IMR-90 (cell line): ENCODE data around the gene ATG10.

ENCODE experiments used
- BHLHE40 ChIP-seq: fragments of 150-350 bp; IDR thresholded peaks from 2 replicates; pipeline ENCODE4 v1.6.1; 2016; ENCODE audit warnings: mild to moderate bottlenecking, low read depth, low read length
- CEBPB ChIP-seq: IDR thresholded peaks from 2 replicates; pipeline ENCODE4 v1.6.1; 2012; ENCODE audit warnings: low read depth, low read length, improper control_type of control experiment
- CHD1 ChIP-seq: IDR thresholded peaks from 2 replicates; pipeline ENCODE4 v1.6.1; 2012; ENCODE audit warnings: low read depth, low read length, improper control_type of control experiment
- FOS ChIP-seq: fragments of 150-350 bp; IDR thresholded peaks from 2 replicates; pipeline ENCODE4 v1.6.1; 2016; ENCODE audit warnings: low read depth, low read length
- MAFK ChIP-seq: IDR thresholded peaks from 2 replicates; pipeline ENCODE4 v1.6.1; 2012; ENCODE audit warnings: low read depth, low read length, improper control_type of control experiment
- MXI1 ChIP-seq: IDR thresholded peaks from 2 replicates; pipeline ENCODE4 v1.6.1; 2012; ENCODE audit warnings: low read depth, mild to moderate bottlenecking, low read length, moderate library complexity, borderline replicate concordance
- POLR2A ChIP-seq: IDR thresholded peaks from 2 replicates; pipeline ENCODE4 v1.6.1; 2012; ENCODE audit warnings: mild to moderate bottlenecking, low read depth, low read length
- RAD21 ChIP-seq: IDR thresholded peaks from 2 replicates; pipeline ENCODE4 v1.6.1; 2012; ENCODE audit warnings: low read length, improper control_type of control experiment
- RCOR1 ChIP-seq: IDR thresholded peaks from 2 replicates; pipeline ENCODE4 v1.6.1; 2012; ENCODE audit warnings: mild to moderate bottlenecking, low read length, improper control_type of control experiment; ENCODE audit not compliant: insufficient replicate concordance
- RFX5 ChIP-seq: IDR thresholded peaks from 2 replicates; pipeline ENCODE4 v1.8.0; 2012; ENCODE audit warnings: low read depth, mild to moderate bottlenecking, low read length, moderate library complexity
- SMC3 ChIP-seq: fragments of 150-350 bp; IDR thresholded peaks from 2 replicates; pipeline ENCODE4 v1.6.1; 2016; ENCODE audit warnings: low read depth, mild to moderate bottlenecking, antibody characterized with exemption, low read length, moderate library complexity
- TF ChIP-seq, protein P1 (sequence below): conservative IDR thresholded peaks from 2 replicates; pipeline ENCODE4 v1.5.1; 2012; ENCODE audit warnings: mild to moderate bottlenecking, low read depth, low read length, improper control_type of control experiment
- TF ChIP-seq, protein P2 (sequence below): fragments of 150-350 bp; IDR thresholded peaks from 2 replicates; pipeline ENCODE4 v1.6.1; 2016; ENCODE audit warnings: low read depth, mild to moderate bottlenecking, low read length, moderate library complexity, borderline replicate concordance
- TF ChIP-seq, protein P3 (sequence below): fragments of 150-350 bp; IDR thresholded peaks from 2 replicates; pipeline ENCODE4 v1.6.1; 2017; ENCODE audit warnings: mild to moderate bottlenecking, antibody characterized with exemption, low read length, low read depth

DNA sequence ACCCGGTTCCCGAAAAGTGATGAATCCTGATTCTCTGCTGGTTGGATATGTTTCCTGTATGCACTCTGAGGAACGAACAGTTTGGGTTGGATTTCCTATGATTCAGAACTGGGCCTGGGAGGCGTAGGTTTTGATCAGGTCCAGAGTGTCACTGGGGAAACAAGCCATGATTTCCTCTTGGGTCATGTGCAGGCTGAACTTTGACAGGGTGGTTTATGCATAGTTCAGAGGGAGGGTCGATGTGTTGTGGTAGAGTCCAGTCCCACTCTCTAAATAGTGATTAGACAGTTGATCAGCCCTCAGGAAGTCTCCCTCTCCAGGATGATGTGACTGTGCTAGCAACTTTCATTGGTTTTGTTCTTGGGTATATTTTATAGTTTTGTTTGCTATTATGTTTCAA, 17.4 kb downstream of the ATG10 start:
- TF ChIP-seq, protein P1, sequence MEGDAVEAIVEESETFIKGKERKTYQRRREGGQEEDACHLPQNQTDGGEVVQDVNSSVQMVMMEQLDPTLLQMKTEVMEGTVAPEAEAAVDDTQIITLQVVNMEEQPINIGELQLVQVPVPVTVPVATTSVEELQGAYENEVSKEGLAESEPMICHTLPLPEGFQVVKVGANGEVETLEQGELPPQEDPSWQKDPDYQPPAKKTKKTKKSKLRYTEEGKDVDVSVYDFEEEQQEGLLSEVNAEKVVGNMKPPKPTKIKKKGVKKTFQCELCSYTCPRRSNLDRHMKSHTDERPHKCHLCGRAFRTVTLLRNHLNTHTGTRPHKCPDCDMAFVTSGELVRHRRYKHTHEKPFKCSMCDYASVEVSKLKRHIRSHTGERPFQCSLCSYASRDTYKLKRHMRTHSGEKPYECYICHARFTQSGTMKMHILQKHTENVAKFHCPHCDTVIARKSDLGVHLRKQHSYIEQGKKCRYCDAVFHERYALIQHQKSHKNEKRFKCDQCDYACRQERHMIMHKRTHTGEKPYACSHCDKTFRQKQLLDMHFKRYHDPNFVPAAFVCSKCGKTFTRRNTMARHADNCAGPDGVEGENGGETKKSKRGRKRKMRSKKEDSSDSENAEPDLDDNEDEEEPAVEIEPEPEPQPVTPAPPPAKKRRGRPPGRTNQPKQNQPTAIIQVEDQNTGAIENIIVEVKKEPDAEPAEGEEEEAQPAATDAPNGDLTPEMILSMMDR = no peak
- no peak for TF ChIP-seq BHLHE40
- no peak for TF ChIP-seq POLR2A
- no peak for TF ChIP-seq RAD21
- TF ChIP-seq, protein P2, sequence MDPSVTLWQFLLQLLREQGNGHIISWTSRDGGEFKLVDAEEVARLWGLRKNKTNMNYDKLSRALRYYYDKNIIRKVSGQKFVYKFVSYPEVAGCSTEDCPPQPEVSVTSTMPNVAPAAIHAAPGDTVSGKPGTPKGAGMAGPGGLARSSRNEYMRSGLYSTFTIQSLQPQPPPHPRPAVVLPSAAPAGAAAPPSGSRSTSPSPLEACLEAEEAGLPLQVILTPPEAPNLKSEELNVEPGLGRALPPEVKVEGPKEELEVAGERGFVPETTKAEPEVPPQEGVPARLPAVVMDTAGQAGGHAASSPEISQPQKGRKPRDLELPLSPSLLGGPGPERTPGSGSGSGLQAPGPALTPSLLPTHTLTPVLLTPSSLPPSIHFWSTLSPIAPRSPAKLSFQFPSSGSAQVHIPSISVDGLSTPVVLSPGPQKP = no peak
- TF ChIP-seq MXI1 = no peak
- TF ChIP-seq RCOR1 = no peak
- no peak for TF ChIP-seq MAFK
- TF ChIP-seq SMC3 = no peak
- TF ChIP-seq, protein P3, sequence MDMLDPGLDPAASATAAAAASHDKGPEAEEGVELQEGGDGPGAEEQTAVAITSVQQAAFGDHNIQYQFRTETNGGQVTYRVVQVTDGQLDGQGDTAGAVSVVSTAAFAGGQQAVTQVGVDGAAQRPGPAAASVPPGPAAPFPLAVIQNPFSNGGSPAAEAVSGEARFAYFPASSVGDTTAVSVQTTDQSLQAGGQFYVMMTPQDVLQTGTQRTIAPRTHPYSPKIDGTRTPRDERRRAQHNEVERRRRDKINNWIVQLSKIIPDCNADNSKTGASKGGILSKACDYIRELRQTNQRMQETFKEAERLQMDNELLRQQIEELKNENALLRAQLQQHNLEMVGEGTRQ = no peak
- TF ChIP-seq RFX5 = no peak
- no peak for TF ChIP-seq CHD1
- no peak for TF ChIP-seq CEBPB
- no peak for TF ChIP-seq FOS
